VCaP (cell line): Measurements from ENCODE around the gene FNDC7.
"Not testable (repeated sequence)": the region's sequence is repeated elsewhere in the genome, so short reads cannot be mapped to it uniquely, and the experiment has no call there.

Experiments
- H3K27ac ChIP-seq: fragments of 450-650 bp; 2 replicates; pipeline ENCODE4 v1.5.1; 2017
- TF ChIP-seq, protein P1 (sequence below): fragments of 450-650 bp; conservative IDR thresholded peaks from 2 replicates; pipeline ENCODE4 v1.5.1; 2017; ENCODE audit warnings: mild to moderate bottlenecking, moderate library complexity

FNDC7 gene

DNA sequence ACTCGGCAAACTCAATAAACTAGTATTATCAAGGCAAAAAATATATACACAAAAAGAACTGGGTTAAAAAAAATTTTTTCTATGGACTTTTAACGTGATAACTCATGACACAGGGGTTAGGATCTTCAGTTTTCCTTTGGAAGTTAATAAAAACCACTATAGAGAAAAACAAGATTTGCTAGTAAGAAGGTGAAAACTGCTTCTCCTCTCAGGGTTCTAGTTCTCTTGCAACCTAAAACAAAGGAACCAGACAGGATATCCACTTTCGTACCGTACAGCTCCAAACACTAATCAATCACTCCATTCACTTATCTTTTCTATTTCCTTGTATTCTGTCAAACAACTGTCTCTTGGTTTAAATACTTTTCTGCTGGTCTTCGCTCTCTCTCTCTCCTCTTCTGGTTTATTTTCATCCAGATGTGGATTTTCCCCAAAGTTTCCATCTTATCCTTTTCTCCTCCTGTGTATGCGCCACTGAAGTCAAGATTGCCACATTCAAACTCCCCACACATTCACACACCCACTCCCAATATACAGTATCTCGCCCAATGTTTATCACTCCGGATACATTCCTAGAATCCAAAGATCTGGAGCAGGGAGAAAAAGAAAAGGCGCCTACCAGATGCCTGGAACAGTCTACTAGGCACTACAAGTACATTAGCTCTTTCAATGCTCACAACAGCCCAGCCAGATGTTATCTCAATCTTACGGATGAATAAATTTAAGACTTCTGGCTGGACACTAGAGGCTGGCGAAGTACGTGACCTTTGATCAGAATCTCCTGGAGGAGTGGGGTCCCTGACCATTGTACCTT lies 21.4 kb upstream of the FNDC7 start:
- peak overlapping the region; percentile 95 for H3K27ac ChIP-seq
- TF ChIP-seq, protein P1, sequence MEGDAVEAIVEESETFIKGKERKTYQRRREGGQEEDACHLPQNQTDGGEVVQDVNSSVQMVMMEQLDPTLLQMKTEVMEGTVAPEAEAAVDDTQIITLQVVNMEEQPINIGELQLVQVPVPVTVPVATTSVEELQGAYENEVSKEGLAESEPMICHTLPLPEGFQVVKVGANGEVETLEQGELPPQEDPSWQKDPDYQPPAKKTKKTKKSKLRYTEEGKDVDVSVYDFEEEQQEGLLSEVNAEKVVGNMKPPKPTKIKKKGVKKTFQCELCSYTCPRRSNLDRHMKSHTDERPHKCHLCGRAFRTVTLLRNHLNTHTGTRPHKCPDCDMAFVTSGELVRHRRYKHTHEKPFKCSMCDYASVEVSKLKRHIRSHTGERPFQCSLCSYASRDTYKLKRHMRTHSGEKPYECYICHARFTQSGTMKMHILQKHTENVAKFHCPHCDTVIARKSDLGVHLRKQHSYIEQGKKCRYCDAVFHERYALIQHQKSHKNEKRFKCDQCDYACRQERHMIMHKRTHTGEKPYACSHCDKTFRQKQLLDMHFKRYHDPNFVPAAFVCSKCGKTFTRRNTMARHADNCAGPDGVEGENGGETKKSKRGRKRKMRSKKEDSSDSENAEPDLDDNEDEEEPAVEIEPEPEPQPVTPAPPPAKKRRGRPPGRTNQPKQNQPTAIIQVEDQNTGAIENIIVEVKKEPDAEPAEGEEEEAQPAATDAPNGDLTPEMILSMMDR = no peak

DNA sequence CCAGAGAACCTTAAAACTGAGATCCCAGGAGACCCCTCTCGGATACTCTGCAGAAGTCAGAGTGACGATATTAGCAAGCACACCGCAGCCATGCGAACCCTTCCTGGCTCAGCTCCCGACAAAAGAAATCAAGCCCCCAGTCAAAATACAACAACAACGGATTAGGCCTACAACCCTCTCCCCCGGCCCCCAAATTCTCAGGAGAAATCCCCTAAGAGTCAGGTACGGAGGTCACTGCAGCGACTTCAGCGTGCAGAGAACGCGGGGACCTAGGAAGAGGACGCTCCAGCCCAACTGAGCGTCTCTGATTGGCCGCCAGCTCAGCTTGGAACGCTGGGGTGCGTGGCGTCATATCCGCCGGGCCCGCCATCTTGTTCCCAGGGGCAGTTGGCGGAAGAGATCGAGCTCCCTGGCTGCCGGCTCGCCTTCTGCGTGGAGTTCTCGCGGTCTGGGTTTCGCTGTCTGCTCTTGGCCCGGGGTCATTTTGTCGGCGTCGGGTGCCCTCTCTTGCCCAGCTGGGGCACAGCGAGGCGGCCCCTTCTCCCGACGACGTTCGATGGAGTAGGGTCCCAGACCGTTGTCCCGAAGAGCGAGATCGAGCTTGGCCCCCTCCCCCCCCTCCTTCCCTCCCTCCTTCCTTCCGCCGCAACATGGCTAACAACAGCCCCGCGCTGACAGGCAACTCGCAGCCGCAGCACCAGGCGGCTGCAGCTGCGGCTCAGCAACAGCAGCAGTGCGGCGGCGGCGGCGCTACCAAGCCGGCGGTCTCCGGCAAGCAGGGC lies 20.6 kb upstream of the FNDC7 start, which contains the start of gene PRPF38B:
PRPF38B (plus strand) TSS at position 369 of the 782 bp plus-strand sequence; CDS start at position 651, 282 bp downstream.
- TF ChIP-seq, protein P1 = no peak
- peak within 1 kb of the TSS; percentile 95 for H3K27ac ChIP-seq

DNA sequence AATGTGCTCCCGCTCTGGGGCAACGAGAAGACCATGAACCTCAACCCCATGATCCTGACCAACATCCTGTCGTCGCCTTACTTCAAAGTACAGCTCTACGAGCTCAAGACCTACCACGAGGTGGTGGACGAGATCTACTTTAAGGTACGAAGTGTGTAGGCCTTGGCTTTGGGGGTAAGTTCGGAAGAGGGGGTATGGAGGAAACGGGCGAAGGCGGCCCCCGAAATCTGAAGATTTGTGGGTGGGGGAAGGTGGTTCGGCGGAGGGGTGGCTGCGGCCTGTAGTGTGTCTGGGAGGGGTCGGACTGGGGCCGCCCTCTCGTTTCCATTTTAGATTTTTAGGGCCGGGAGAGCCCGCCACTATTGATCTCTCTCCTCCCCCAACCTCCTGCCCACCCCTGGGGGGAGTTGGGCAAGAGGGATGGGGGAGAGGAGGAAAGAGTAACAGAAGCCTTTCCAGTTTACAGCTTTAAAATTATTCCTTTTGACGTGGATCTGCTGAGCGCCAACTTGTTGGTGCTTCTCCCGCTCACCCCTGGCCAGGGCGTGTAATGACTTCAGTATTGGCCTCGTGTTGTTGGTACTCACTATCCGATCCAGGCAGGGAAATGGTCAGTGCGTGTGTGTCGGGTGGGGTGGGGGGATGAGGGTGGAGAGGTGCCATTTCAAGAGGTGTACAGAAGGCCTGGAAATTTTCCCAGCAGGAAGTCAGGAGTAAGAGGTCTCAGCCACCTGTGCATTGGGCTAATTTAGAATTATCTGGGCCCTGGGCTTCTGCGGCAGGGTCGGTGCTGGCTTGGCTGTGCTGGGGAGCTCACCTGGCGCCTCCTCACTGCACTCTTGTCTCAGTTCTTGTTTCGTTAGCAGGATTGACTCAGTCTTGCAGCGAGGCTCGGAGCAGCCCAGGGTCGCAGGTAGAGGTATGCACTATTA lies 19.7 kb upstream of the FNDC7 start:
- H3K27ac ChIP-seq = peak overlapping the region; percentile 95
- TF ChIP-seq, protein P1 = peak; percentile 35

DNA sequence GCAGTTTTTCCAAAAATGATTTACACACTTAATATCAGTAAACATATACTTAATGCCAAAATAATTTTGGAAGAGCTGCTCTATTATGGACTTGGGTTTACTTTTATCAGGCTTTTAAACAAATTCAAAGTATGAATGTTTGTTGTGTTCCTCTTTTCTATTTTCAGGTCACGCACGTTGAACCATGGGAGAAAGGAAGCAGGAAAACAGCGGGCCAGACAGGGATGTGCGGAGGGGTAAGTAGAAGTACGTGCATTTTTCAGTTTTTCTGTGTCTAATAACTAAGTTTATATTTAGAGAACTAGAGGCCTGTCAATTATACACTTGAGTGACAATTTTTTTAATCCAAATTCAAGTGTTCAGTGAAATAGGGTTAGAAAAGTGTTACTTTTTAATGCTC lies 17.2 kb upstream of the FNDC7 start:
- TF ChIP-seq, protein P1 = no peak
- no peak overlapping the region for H3K27ac ChIP-seq

DNA sequence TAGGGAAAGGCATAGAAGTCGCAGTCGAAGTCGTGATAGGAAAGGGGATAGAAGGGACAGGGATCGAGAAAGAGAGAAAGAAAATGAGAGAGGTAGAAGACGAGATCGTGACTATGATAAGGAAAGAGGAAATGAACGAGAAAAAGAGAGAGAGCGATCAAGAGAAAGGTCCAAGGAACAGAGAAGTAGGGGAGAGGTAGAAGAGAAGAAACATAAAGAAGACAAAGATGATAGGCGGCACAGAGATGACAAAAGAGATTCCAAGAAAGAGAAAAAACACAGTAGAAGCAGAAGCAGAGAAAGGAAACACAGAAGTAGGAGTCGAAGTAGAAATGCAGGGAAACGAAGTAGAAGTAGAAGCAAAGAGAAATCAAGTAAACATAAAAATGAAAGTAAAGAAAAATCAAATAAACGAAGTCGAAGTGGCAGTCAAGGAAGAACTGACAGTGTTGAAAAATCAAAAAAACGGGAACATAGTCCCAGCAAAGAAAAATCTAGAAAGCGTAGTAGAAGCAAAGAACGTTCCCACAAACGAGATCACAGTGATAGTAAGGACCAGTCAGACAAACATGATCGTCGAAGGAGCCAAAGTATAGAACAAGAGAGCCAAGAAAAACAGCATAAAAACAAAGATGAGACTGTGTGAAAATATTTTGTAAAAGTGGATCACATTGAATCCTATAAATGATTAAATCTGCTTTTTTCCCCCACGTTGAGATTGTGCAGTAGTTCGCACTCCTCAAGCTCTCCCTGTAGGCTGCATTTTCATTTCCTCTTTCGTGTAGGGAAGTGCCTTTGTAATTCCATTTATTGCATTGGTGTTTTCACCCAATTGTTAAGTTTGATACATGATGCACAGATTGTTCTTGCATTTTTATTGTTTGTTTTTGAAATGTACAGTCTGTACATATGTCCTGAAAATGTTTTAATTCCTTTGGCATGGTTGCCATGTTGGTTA lies 13.1 kb upstream of the FNDC7 start:
- TF ChIP-seq, protein P1 = no peak
- H3K27ac ChIP-seq = no peak overlapping the region

DNA sequence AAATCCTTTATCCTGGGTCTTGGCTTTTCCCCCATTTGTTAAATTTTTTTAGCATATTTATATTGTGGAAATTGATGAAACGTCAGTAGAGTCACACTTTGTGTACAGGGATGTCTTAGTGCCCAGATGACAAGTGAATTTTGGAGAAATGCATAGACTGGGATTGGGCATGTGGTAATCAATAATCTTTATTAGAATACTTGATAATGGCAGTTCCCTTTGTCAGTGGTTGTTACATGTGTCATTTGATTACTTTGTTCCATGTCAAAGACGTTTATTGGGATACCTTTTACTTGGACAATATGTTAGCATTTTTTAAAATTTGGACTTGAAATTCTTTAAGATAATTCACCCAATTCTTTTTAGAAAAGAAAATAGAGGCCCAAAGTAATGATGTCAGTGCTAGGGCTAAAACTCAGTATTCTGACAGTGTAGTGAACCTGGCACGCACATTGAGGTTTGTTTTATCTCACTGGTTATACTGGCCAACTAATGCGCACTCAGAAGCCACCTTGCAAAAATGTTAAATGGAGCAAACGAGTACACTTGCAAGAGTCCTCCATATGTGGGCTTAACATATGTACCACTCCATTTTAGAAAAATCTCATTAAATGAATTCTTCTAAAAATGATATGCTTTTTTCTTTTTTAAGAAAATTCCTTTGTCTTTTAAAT lies 11.4 kb upstream of the FNDC7 start:
- no peak overlapping the region for H3K27ac ChIP-seq
- TF ChIP-seq, protein P1 = no peak

DNA sequence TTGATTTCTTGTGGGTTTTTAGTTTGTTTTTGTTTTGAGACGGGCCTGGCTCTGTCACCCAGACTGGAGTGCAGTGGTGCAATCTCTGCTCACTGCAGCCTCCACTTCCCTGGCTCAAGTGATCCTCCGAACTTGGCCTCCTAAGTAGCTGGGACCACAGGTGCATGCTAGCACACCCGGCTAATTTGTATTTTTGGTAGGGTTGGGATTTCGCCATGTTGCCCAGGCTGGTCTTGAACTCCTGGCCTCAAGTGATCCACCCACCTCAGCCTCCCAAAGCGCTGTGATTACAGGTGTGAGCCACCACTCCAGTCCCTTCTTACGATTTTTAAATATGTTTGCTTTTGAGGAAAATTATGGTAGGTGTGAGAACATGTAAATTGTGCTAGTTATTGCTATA lies 10.6 kb upstream of the FNDC7 start:
- H3K27ac ChIP-seq = not testable (repeated sequence)
